HG03095 (cell line): ENCODE measurements around the gene HBD.
"Not testable (repeated sequence)": the region's sequence is repeated elsewhere in the genome, so short reads cannot be mapped to it uniquely, and the experiment has no call there.

ENCODE experiments used
- ATAC-seq: cut with Tn5 transposase; IDR thresholded peaks from one replicate; pipeline ENCODE4 v1.9.1; 2021; ENCODE audit warnings: moderate library complexity; ENCODE audit not compliant: unreplicated experiment

The HBD gene

GRCh38 chr11:5234381-5234834, at the start of gene HBD:
HBD (minus strand) TSS chr11:5234483; CDS start chr11:5234433, 50 bp downstream.
- ATAC-seq = peak; percentile 67

- no peak for ATAC-seq
Measured at GRCh38 chr11:5283882-5284281, 49.6 kb upstream of the HBD start.

- no peak for ATAC-seq
Measured at GRCh38 chr11:5283086-5283485, 48.8 kb upstream of the HBD start.

- no peak for ATAC-seq
Measured at GRCh38 chr11:5282628-5283027, 48.3 kb upstream of the HBD start.

- no peak for ATAC-seq
Measured at GRCh38 chr11:5281596-5281995, 47.3 kb upstream of the HBD start.

GRCh38 chr11:5280582-5281102, 46.4 kb upstream of the HBD start:
- peak; percentile 78 for ATAC-seq

- ATAC-seq = no peak
Measured at GRCh38 chr11:5279471-5280090, 45.3 kb upstream of the HBD start.

GRCh38 chr11:5277807-5278382, 43.6 kb upstream of the HBD start:
- peak; percentile 57 for ATAC-seq

- ATAC-seq = no peak
Measured at GRCh38 chr11:5276697-5277096, 42.4 kb upstream of the HBD start.

- ATAC-seq = no peak
Measured at GRCh38 chr11:5275369-5276110, 41.3 kb upstream of the HBD start.

- ATAC-seq = no peak
Measured at GRCh38 chr11:5274395-5274794, 40.1 kb upstream of the HBD start.

- ATAC-seq = no peak
Measured at GRCh38 chr11:5272395-5273017, 38.2 kb upstream of the HBD start.

GRCh38 chr11:5269715-5270147, 35.4 kb upstream of the HBD start, which contains the start of gene HBE1:
HBE1 (minus strand) TSS chr11:5269945; CDS start chr11:5269890, 55 bp downstream.
- no peak for ATAC-seq

GRCh38 chr11:5267033-5267563, 32.8 kb upstream of the HBD start:
- no peak for ATAC-seq

GRCh38 chr11:5266609-5267008, 32.3 kb upstream of the HBD start:
- no peak for ATAC-seq

GRCh38 chr11:5265832-5266231, 31.5 kb upstream of the HBD start:
- ATAC-seq = no peak

- no peak for ATAC-seq
Measured at GRCh38 chr11:5258543-5259262, 24.4 kb upstream of the HBD start.

- no peak for ATAC-seq
Measured at GRCh38 chr11:5257296-5257695, 23.0 kb upstream of the HBD start.

GRCh38 chr11:5254646-5255413, 20.5 kb upstream of the HBD start, which contains the start of gene HBG2:
HBG2 (minus strand) TSS chr11:5254781; CDS start chr11:5254728, 53 bp downstream.
- not testable (repeated sequence) for ATAC-seq
